ENCODE measurements around the gene KIAA2012. TPM values are rescaled to one million over a fixed set of nuclear protein-coding genes. Genes with fewer than 3 reads are reported as not detected.

The KIAA2012 gene
- total RNA-seq, 2 experiments from 2014 or later, result not detected

- H3K27ac Mint-ChIP-seq, result no peak overlapping the region
- no peaks in the 10 kb centered on the region for H3K4me1 Mint-ChIP-seq
- peaks cover 34% of the 10 kb centered on the region for H3K27me3 Mint-ChIP-seq
- no peaks in the 10 kb centered on the region for H3K36me3 Mint-ChIP-seq
- H3K9me3 Mint-ChIP-seq, result no peaks in the 10 kb centered on the region
- no peak for DNase-seq
- H3K4me3 Mint-ChIP-seq, result no peak overlapping the region
Measured at GRCh38 chr2:202056611-202057010, 16.4 kb upstream of the KIAA2012 start.

- Mint-ChIP-seq H3K36me3 (no peaks in the 10 kb centered on the region), H3K4me1 (peaks cover 4% of the 10 kb centered on the region), H3K9me3 (no peaks in the 10 kb centered on the region), H3K4me3 (no peak overlapping the region), H3K27me3 (peaks cover 21% of the 10 kb centered on the region), H3K27ac (no peak overlapping the region)
- no peak for DNase-seq
Measured at GRCh38 chr2:202060218-202060617, 12.8 kb upstream of the KIAA2012 start.

- H3K4me1 Mint-ChIP-seq, result peaks cover 4% of the 10 kb centered on the region
- H3K27me3 Mint-ChIP-seq, result peaks cover 10% of the 10 kb centered on the region
- DNase-seq, result no peak
- H3K9me3 Mint-ChIP-seq, result no peaks in the 10 kb centered on the region
- H3K4me3 Mint-ChIP-seq, result no peak overlapping the region
- H3K27ac Mint-ChIP-seq, result no peak overlapping the region
- H3K36me3 Mint-ChIP-seq, result no peaks in the 10 kb centered on the region
Measured at GRCh38 chr2:202061695-202062094, 11.4 kb upstream of the KIAA2012 start.

- no peak for DNase-seq
- Mint-ChIP-seq H3K4me1 (peaks cover 4% of the 10 kb centered on the region), H3K27me3 (peaks cover 6% of the 10 kb centered on the region), H3K27ac (no peak overlapping the region), H3K36me3 (no peaks in the 10 kb centered on the region), H3K9me3 (no peaks in the 10 kb centered on the region), H3K4me3 (no peak overlapping the region)
Measured at GRCh38 chr2:202064171-202064880, 8.7 kb upstream of the KIAA2012 start.

GRCh38 chr2:202064881-202065230, 8.2 kb upstream of the KIAA2012 start:
- Mint-ChIP-seq H3K36me3 (no peaks in the 10 kb centered on the region), H3K4me1 (peaks cover 4% of the 10 kb centered on the region), H3K27ac (no peak overlapping the region), H3K4me3 (no peak overlapping the region), H3K27me3 (peaks cover 6% of the 10 kb centered on the region), H3K9me3 (no peaks in the 10 kb centered on the region)
- no peak for DNase-seq

GRCh38 chr2:202065876-202066275, 7.2 kb upstream of the KIAA2012 start:
- Mint-ChIP-seq H3K9me3 (no peaks in the 10 kb centered on the region), H3K36me3 (no peaks in the 10 kb centered on the region), H3K27ac (no peak overlapping the region), H3K4me3 (no peak overlapping the region), H3K4me1 (peaks cover 4% of the 10 kb centered on the region), H3K27me3 (peaks cover 6% of the 10 kb centered on the region)
- DNase-seq, result no peak

- Mint-ChIP-seq H3K4me1 (peaks cover 8% of the 10 kb centered on the region), H3K9me3 (no peaks in the 10 kb centered on the region), H3K4me3 (no peak overlapping the region), H3K27ac (no peak overlapping the region), H3K27me3 (peaks cover 3% of the 10 kb centered on the region), H3K36me3 (no peaks in the 10 kb centered on the region)
- no peak for DNase-seq
Measured at GRCh38 chr2:202066875-202067274, 6.2 kb upstream of the KIAA2012 start.

GRCh38 chr2:202067589-202067988, 5.5 kb upstream of the KIAA2012 start:
- Mint-ChIP-seq H3K27ac (no peak overlapping the region), H3K4me1 (peaks cover 8% of the 10 kb centered on the region), H3K4me3 (no peak overlapping the region), H3K9me3 (no peaks in the 10 kb centered on the region), H3K36me3 (no peaks in the 10 kb centered on the region), H3K27me3 (peaks cover 3% of the 10 kb centered on the region)
- DNase-seq, result no peak

GRCh38 chr2:202069170-202070067, 3.6 kb upstream of the KIAA2012 start:
- H3K27me3 Mint-ChIP-seq, result peaks cover 7% of the 10 kb centered on the region
- H3K36me3 Mint-ChIP-seq, result no peaks in the 10 kb centered on the region
- no peak for DNase-seq
- no peaks in the 10 kb centered on the region for H3K9me3 Mint-ChIP-seq
- H3K4me3 Mint-ChIP-seq, result no peak overlapping the region
- no peak overlapping the region for H3K27ac Mint-ChIP-seq
- H3K4me1 Mint-ChIP-seq, result peaks cover 6% of the 10 kb centered on the region

- Mint-ChIP-seq H3K27me3 (peaks cover 10% of the 10 kb centered on the region), H3K4me3 (no peak overlapping the region), H3K27ac (no peak overlapping the region), H3K4me1 (peaks cover 4% of the 10 kb centered on the region), H3K9me3 (no peaks in the 10 kb centered on the region), H3K36me3 (no peaks in the 10 kb centered on the region)
- no peak for DNase-seq
Measured at GRCh38 chr2:202071107-202071506, 1.9 kb upstream of the KIAA2012 start.

- Mint-ChIP-seq H3K4me1 (peaks cover 4% of the 10 kb centered on the region), H3K27ac (no peak overlapping the region)
Measured at GRCh38 chr2:202072226-202072625, 829 bp upstream of the KIAA2012 start.

GRCh38 chr2:202074324-202074723, 1.3 kb downstream of the KIAA2012 start:
- no peak overlapping the region for H3K4me3 Mint-ChIP-seq
- no peaks in the 10 kb centered on the region for H3K36me3 Mint-ChIP-seq
- peaks cover 13% of the 10 kb centered on the region for H3K27me3 Mint-ChIP-seq
- peaks cover 4% of the 10 kb centered on the region for H3K4me1 Mint-ChIP-seq
- no peaks in the 10 kb centered on the region for H3K9me3 Mint-ChIP-seq
- H3K27ac Mint-ChIP-seq, result no peak overlapping the region
- DNase-seq, result no peak

More at GRCh38 chr2:202072226-202072625, 829 bp upstream of the KIAA2012 start:
- no peak overlapping the region for H3K4me3 Mint-ChIP-seq
- peaks cover 14% of the 10 kb centered on the region for H3K27me3 Mint-ChIP-seq
- H3K36me3 Mint-ChIP-seq, result no peaks in the 10 kb centered on the region
- DNase-seq, result no peak
- H3K9me3 Mint-ChIP-seq, result no peaks in the 10 kb centered on the region

GRCh38 chr2:202079310-202079709, 6.3 kb downstream of the KIAA2012 start:
- H3K27me3 Mint-ChIP-seq, result peaks cover 12% of the 10 kb centered on the region
- H3K27ac Mint-ChIP-seq, result no peak overlapping the region
- no peaks in the 10 kb centered on the region for H3K36me3 Mint-ChIP-seq
- H3K4me3 Mint-ChIP-seq, result no peak overlapping the region
- no peaks in the 10 kb centered on the region for H3K4me1 Mint-ChIP-seq
- H3K9me3 Mint-ChIP-seq, result peaks cover 4% of the 10 kb centered on the region
- no peak for DNase-seq

- Mint-ChIP-seq H3K4me3 (no peak overlapping the region), H3K27me3 (peaks cover 3% of the 10 kb centered on the region), H3K4me1 (no peaks in the 10 kb centered on the region), H3K36me3 (no peaks in the 10 kb centered on the region), H3K27ac (no peak overlapping the region), H3K9me3 (peaks cover 4% of the 10 kb centered on the region)
- DNase-seq, result no peak
Measured at GRCh38 chr2:202084265-202084664, 11.2 kb downstream of the KIAA2012 start.

- Mint-ChIP-seq H3K9me3 (no peaks in the 10 kb centered on the region), H3K4me3 (no peak overlapping the region), H3K27me3 (peaks cover 5% of the 10 kb centered on the region), H3K4me1 (no peaks in the 10 kb centered on the region), H3K27ac (no peak overlapping the region), H3K36me3 (no peaks in the 10 kb centered on the region)
- DNase-seq, result no peak
Measured at GRCh38 chr2:202088777-202089176, 15.7 kb downstream of the KIAA2012 start.

Measured in activated naive CD8-positive, alpha-beta T cell treated with anti-CD3 and anti-CD28 coated beads for 36 hours (primary cell).